Kidney epithelial cell (primary cell): ENCODE measurements around the gene RPLP2. TPM values are rescaled to one million over a fixed set of nuclear protein-coding genes. Genes with fewer than 3 reads are reported as not detected.

Experiments used
- DNase-seq: peaks from one replicate; pipeline ENCODE4 v3.0.0-alpha.2; 2010; ENCODE audit warnings: low read depth
- H3K27me3 ChIP-seq: 2 replicates; pipeline ENCODE4 v1.6.0; 2011; ENCODE audit warnings: low read length; ENCODE audit not compliant: control insufficient read depth, insufficient read depth
- H3K36me3 ChIP-seq: 2 replicates; pipeline ENCODE4 v1.5.1; 2011; ENCODE audit warnings: low read length; ENCODE audit not compliant: control insufficient read depth, insufficient read depth
- H3K4me3 ChIP-seq: 2 replicates; pipeline ENCODE4 v1.5.1; 2011; ENCODE audit warnings: low read depth, mild to moderate bottlenecking, control low read depth, low read length
- total RNA-seq: library from RNA; depleted of rRNA; stranded (reverse); fragments of >200 nt; gene quantifications from 2 replicates; pipeline ENCODE4 v1.2.3, GENCODE V29; 2015
- TF ChIP-seq, protein P1 (sequence below): IDR thresholded peaks from 2 replicates; pipeline ENCODE4 v1.5.1; 2011; ENCODE audit warnings: mild to moderate bottlenecking, moderate library complexity, low read length, control low read depth, inconsistent platforms; ENCODE audit not compliant: insufficient read depth, poor library complexity, severe bottlenecking

Gene RPLP2
- total RNA-seq, 1 donor from 2014 or later: 708 TPM

DNA sequence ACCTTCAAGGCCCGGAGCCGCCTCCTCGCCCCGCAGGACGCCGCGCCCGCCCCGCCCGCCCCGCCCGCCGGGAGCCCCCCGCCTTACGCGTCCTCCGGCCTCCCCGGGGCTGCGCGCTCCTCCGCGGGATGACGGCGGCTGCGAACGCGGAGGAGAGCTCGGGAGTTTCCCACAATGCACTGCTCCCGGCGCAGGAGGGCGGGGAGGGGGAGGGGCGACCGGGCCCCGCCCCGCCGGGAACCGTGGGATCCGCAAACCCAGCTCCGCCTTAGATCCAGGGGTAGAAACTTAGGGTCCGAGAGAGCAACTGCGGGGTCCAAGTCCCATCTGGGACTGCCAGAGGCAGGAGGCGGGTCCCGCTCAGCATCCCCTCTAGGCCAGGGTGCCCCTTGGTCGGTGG, 19.8 kb upstream of the RPLP2 start, which contains the start of gene CEND1:
TSS of gene CEND1 (minus strand) at position 148 of the 400 bp plus-strand sequence. CDS start 1,514 bp downstream, outside the sequence.
- no peak for DNase-seq
- Histone ChIP-seq H3K27me3 (peaks cover 22% of the 10 kb centered on the region), H3K4me3 (no peak within 1 kb of the TSS)

GRCh38 chr11:790721-791564, 18.8 kb upstream of the RPLP2 start:
- H3K4me3 ChIP-seq: no peak overlapping the region
- H3K27me3 ChIP-seq: peaks cover 22% of the 10 kb centered on the region
- no peaks in the 10 kb centered on the region for H3K36me3 ChIP-seq
- TF ChIP-seq, protein P1, sequence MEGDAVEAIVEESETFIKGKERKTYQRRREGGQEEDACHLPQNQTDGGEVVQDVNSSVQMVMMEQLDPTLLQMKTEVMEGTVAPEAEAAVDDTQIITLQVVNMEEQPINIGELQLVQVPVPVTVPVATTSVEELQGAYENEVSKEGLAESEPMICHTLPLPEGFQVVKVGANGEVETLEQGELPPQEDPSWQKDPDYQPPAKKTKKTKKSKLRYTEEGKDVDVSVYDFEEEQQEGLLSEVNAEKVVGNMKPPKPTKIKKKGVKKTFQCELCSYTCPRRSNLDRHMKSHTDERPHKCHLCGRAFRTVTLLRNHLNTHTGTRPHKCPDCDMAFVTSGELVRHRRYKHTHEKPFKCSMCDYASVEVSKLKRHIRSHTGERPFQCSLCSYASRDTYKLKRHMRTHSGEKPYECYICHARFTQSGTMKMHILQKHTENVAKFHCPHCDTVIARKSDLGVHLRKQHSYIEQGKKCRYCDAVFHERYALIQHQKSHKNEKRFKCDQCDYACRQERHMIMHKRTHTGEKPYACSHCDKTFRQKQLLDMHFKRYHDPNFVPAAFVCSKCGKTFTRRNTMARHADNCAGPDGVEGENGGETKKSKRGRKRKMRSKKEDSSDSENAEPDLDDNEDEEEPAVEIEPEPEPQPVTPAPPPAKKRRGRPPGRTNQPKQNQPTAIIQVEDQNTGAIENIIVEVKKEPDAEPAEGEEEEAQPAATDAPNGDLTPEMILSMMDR: no peak
- no peak for DNase-seq

More for the DNA sequence above, 19.8 kb upstream of the RPLP2 start, which contains the start of gene CEND1:
- TF ChIP-seq, protein P1: no peak
- no peaks in the 10 kb centered on the region for H3K36me3 ChIP-seq

DNA sequence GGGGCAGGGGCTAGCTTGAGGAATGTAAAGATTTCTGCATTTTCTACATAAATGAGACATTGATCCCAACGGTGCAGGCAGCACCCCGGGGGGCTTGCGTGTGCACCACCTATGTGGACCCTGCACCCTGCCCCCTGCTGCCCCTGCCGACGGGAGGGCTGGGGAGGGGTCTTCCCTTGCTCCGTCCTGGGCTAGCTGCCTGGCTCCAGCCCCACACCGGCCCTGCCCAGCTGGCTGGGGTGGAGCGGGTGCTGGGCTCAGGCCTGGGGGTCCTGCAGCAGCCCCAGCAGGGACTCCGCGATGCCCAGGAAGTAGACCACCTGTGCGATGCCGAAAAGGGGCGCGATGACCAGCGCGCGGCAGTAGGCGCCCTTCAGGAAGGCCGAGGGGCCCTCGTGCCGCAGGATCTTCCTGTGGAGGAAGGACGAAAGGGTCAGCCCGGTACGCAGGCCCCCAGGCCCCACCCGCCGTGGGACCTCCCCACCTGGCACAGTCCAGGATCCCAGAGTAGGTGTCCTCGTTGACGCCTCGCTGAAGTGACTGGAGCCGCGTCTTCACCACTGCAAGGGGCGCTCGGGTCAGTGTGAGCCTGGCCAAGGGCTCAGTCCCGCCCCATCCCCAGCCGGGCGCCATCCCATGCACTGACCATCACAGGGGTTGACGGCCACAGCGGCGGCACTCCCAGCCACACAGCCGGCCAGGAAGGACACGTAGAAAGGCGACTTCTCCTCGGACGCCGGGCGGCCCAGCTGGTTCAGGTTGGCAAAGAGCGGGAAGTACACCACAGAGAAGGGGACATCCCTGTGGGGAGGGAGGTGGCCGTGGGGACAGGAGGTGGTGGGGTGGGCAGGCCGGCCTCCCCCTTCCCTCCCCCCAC, 17.9 kb upstream of the RPLP2 start:
- TF ChIP-seq, protein P1: no peak
- Histone ChIP-seq H3K36me3 (no peaks in the 10 kb centered on the region), H3K27me3 (peaks cover 19% of the 10 kb centered on the region), H3K4me3 (no peak overlapping the region)
- DNase-seq: no peak

- TF ChIP-seq, protein P1: no peak
- no peak for DNase-seq
- Histone ChIP-seq H3K4me3 (no peak overlapping the region), H3K27me3 (peaks cover 19% of the 10 kb centered on the region), H3K36me3 (no peaks in the 10 kb centered on the region)
These were observed 17.3 kb upstream of the RPLP2 start for GRCh38 chr11:792535-792821.

GRCh38 chr11:792873-793272, 16.9 kb upstream of the RPLP2 start:
- Histone ChIP-seq H3K4me3 (no peak overlapping the region), H3K36me3 (no peaks in the 10 kb centered on the region), H3K27me3 (peaks cover 19% of the 10 kb centered on the region)
- DNase-seq: no peak
- TF ChIP-seq, protein P1: no peak
